Body of pancreas (tissue), 4 donors: ENCODE data around the gene ATG7.

Source experiments
- POLR2A ChIP-seq, 3 donors: fragments of 450-650 bp; IDR thresholded peaks; one replicate each; pipeline ENCODE4 v1.6.1; 2016; ENCODE audit warnings: antibody characterized with exemption in 3 of 3, mild to moderate bottlenecking in 2 of 3
- TF ChIP-seq, protein P1 (sequence below), 7 experiments: fragments of 450-650 bp in 4 of 7; fragments of 200-600 bp in 3 of 7; sonication (generic) in 3 of 7; IDR thresholded peaks; one replicate each; pipeline ENCODE4 v1.5.1; 2016 to 2019; ENCODE audit warnings: antibody characterized with exemption in 7 of 7

DNA sequence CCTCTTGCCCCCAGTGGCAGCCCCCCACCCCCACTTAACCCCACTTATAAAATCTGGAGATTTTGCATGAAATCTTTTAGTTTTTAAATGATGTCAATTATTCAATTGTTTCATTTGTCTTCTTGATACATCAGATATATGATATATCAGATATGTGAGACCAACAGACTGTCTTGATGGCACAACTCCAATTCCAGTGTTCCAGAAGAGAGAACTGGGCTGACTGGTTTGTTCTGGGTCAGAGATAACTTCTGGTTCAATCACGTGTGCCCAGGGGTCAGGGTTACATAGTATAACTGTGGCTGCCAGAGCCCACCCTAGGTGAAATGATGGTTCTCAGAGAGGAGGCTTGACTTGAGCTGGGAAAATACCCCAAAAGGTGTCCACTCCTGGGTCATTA, 32.4 kb upstream of the ATG7 start:
- TF ChIP-seq, protein P1, sequence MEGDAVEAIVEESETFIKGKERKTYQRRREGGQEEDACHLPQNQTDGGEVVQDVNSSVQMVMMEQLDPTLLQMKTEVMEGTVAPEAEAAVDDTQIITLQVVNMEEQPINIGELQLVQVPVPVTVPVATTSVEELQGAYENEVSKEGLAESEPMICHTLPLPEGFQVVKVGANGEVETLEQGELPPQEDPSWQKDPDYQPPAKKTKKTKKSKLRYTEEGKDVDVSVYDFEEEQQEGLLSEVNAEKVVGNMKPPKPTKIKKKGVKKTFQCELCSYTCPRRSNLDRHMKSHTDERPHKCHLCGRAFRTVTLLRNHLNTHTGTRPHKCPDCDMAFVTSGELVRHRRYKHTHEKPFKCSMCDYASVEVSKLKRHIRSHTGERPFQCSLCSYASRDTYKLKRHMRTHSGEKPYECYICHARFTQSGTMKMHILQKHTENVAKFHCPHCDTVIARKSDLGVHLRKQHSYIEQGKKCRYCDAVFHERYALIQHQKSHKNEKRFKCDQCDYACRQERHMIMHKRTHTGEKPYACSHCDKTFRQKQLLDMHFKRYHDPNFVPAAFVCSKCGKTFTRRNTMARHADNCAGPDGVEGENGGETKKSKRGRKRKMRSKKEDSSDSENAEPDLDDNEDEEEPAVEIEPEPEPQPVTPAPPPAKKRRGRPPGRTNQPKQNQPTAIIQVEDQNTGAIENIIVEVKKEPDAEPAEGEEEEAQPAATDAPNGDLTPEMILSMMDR (IDR thresholded peaks at IDR 0.05) = no peak
- no peak for TF ChIP-seq POLR2A (IDR thresholded peaks at IDR 0.05)
